ENCODE results near the gene BOK. TPM values are rescaled to one million over a fixed set of nuclear protein-coding genes. Genes with fewer than 3 reads are reported as not detected.
A peak's percentile ranks its signal among the peaks of the same experiment; 100 is the strongest.

The BOK gene
- total and polyA plus RNA-seq, 2 of the 13 experiments (the other 11 are each of a cell fraction or from before 2014, with no cell fraction given): 35.5 to 39.2 TPM

DNA sequence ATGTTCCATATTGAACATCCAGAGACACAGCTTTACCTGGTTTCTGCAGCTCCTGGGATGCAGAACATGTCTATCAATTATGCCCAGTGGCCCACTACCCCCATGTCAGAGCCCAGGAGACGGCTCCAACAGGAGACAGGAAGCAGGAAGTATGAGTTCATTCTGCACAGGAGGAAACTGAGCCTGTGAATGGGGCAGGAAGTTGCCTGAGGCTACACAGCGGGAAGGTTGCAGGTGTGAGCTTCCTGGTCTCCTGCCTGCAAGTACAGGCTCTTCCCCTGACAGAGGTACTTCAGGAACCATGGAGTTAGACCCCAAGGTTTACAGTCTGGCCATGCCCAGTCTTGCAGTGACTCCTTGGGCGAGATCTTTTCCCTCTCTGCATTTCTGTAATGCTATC lies 2.8 kb upstream of the BOK start (continued):
- TF ChIP-seq ZNF275 (CRISPR knock-in tag; IDR thresholded peaks at IDR 0.05; ENCODE audit: borderline replicate concordance) (no peak), ZNF484 (CRISPR knock-in tag; IDR thresholded peaks at IDR 0.05; ENCODE audit: borderline replicate concordance, low read depth) (no peak), ZSCAN20 (CRISPR knock-in tag; IDR thresholded peaks at IDR 0.05; ENCODE audit: borderline replicate concordance) (no peak), ZNF574 (CRISPR knock-in tag; IDR thresholded peaks at IDR 0.05) (no peak), GABPA (IDR thresholded peaks at IDR 0.05; ENCODE audit: low read depth, low read length) (no peak), GABPA (CRISPR knock-in tag; IDR thresholded peaks at IDR 0.05; ENCODE audit: low read depth) (peak; percentile 87), MTERF4 (CRISPR knock-in tag; IDR thresholded peaks at IDR 0.05) (0 out of 2 replicates have a peak, but pooled peaks have one; percentile 51), ZFX (CRISPR knock-in tag; IDR thresholded peaks at IDR 0.05; ENCODE audit: low read depth) (no peak), ZFP62 (CRISPR knock-in tag; IDR thresholded peaks at IDR 0.05) (no peak), ZNF577 (CRISPR knock-in tag; IDR thresholded peaks at IDR 0.05; ENCODE audit: borderline replicate concordance, low read depth) (no peak), NFE2 (CRISPR knock-in tag; IDR thresholded peaks at IDR 0.05) (no peak), ZBTB38 (CRISPR knock-in tag; IDR thresholded peaks at IDR 0.05) (peak; percentile 38; the same call in 1 of the 2 replicates), KAT8 (CRISPR knock-in tag; IDR thresholded peaks at IDR 0.05) (peak; percentile 68), ZNF569 (CRISPR knock-in tag; IDR thresholded peaks at IDR 0.05; ENCODE audit: borderline replicate concordance) (no peak), RFXAP (CRISPR knock-in tag; IDR thresholded peaks at IDR 0.05; ENCODE audit: borderline replicate concordance) (no peak)
- TF ChIP-seq, protein P1, sequence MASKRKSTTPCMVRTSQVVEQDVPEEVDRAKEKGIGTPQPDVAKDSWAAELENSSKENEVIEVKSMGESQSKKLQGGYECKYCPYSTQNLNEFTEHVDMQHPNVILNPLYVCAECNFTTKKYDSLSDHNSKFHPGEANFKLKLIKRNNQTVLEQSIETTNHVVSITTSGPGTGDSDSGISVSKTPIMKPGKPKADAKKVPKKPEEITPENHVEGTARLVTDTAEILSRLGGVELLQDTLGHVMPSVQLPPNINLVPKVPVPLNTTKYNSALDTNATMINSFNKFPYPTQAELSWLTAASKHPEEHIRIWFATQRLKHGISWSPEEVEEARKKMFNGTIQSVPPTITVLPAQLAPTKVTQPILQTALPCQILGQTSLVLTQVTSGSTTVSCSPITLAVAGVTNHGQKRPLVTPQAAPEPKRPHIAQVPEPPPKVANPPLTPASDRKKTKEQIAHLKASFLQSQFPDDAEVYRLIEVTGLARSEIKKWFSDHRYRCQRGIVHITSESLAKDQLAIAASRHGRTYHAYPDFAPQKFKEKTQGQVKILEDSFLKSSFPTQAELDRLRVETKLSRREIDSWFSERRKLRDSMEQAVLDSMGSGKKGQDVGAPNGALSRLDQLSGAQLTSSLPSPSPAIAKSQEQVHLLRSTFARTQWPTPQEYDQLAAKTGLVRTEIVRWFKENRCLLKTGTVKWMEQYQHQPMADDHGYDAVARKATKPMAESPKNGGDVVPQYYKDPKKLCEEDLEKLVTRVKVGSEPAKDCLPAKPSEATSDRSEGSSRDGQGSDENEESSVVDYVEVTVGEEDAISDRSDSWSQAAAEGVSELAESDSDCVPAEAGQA (IDR thresholded peaks at IDR 0.05; ENCODE audit: low read depth): no peak
- TF ChIP-seq, protein P1 (CRISPR knock-in tag; IDR thresholded peaks at IDR 0.05; ENCODE audit: borderline replicate concordance): no peak
